ENCODE measurements around the gene PRND.

The PRND gene

DNA sequence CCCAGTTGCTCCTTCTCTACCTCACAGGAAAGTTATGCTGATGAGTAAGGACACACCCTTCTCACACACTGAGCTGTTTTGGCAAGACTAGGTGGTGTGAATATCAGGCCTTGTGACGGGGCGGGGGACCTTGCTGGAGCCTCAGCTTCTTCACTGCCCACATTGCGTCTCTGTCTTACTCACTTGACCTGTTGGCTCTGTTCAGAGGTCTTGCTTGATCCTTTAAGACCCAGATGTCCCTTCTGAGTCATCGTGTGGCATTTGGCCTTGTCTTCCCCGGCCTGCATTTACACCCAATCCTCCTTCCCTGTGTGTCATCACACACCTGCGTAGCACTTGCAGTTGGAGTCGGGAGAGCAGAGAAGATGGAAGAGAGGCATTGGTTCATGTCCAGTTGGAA, 8.3 kb upstream of the PRND start:
- TF ChIP-seq SNAI2 (CRISPR knock-in tag; IDR thresholded peaks at IDR 0.05) = no peak
- TF ChIP-seq CSRNP3 (CRISPR knock-in tag; IDR thresholded peaks at IDR 0.05) = no peak
- TF ChIP-seq ZC3H10 (CRISPR knock-in tag; IDR thresholded peaks at IDR 0.05) = no peak
- no peak for ATAC-seq

- ATAC-seq = no peak
Observed at GRCh38 chr20:4714818-4715217, 6.9 kb upstream of the PRND start.

DNA sequence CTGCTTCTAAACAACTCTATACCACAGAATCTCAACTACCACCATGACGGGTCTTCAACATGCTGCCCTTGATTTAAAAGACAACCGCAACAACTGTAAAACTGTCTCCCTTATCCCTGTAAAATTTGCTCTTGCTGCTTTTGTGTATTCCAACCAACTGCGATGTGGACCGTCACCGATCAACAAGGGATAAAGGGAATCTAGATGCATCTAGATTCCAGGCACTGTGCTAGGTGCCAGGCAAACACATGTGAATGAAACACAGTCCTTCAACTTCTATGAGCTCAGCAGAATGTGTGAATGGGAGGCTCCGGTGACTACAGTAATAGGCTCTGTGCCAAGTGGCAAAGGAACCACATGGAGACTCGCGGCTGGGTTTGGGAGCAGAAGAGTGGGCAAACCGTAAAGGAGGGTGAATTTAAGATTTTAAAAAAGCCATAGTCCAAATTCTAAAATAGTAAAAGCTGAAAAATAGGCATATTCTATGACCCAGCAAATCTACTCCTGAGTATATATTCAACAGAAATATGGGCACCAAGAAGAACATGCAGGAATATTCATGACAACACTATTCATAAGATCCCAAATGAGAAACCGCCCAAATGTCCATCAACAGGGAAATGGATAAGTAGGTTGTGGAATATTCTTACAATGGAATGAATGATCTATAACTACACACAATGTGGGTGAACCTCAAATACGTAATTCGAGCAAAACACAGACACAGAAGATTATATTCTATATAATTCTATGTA, 3.7 kb upstream of the PRND start:
- TF ChIP-seq, protein P1, sequence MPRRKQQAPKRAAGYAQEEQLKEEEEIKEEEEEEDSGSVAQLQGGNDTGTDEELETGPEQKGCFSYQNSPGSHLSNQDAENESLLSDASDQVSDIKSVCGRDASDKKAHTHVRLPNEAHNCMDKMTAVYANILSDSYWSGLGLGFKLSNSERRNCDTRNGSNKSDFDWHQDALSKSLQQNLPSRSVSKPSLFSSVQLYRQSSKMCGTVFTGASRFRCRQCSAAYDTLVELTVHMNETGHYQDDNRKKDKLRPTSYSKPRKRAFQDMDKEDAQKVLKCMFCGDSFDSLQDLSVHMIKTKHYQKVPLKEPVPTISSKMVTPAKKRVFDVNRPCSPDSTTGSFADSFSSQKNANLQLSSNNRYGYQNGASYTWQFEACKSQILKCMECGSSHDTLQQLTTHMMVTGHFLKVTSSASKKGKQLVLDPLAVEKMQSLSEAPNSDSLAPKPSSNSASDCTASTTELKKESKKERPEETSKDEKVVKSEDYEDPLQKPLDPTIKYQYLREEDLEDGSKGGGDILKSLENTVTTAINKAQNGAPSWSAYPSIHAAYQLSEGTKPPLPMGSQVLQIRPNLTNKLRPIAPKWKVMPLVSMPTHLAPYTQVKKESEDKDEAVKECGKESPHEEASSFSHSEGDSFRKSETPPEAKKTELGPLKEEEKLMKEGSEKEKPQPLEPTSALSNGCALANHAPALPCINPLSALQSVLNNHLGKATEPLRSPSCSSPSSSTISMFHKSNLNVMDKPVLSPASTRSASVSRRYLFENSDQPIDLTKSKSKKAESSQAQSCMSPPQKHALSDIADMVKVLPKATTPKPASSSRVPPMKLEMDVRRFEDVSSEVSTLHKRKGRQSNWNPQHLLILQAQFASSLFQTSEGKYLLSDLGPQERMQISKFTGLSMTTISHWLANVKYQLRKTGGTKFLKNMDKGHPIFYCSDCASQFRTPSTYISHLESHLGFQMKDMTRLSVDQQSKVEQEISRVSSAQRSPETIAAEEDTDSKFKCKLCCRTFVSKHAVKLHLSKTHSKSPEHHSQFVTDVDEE (CRISPR knock-in tag; IDR thresholded peaks at IDR 0.05) = no peak
- TF ChIP-seq TCF4 (CRISPR knock-in tag; IDR thresholded peaks at IDR 0.05; ENCODE audit: borderline replicate concordance) = no peak
- TF ChIP-seq, protein P2, sequence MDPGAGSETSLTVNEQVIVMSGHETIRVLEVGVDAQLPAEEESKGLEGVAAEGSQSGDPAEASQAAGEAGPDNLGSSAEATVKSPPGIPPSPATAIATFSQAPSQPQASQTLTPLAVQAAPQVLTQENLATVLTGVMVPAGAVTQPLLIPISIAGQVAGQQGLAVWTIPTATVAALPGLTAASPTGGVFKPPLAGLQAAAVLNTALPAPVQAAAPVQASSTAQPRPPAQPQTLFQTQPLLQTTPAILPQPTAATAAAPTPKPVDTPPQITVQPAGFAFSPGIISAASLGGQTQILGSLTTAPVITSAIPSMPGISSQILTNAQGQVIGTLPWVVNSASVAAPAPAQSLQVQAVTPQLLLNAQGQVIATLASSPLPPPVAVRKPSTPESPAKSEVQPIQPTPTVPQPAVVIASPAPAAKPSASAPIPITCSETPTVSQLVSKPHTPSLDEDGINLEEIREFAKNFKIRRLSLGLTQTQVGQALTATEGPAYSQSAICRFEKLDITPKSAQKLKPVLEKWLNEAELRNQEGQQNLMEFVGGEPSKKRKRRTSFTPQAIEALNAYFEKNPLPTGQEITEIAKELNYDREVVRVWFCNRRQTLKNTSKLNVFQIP (CRISPR knock-in tag; IDR thresholded peaks at IDR 0.05; ENCODE audit: borderline replicate concordance, low read depth) = no peak
- no peak for TF ChIP-seq PPARA (CRISPR knock-in tag; IDR thresholded peaks at IDR 0.05; ENCODE audit: borderline replicate concordance)
- no peak for TF ChIP-seq CSRNP3 (CRISPR knock-in tag; IDR thresholded peaks at IDR 0.05)
- TF ChIP-seq CSDC2 (CRISPR knock-in tag; IDR thresholded peaks at IDR 0.05) = no peak
- no peak for TF ChIP-seq SNAI2 (CRISPR knock-in tag; IDR thresholded peaks at IDR 0.05)
- TF ChIP-seq ISL1 (CRISPR knock-in tag; IDR thresholded peaks at IDR 0.05) = no peak
- no peak for TF ChIP-seq ZNF8 (CRISPR knock-in tag; IDR thresholded peaks at IDR 0.05)
- TF ChIP-seq ZNF70 (CRISPR knock-in tag; IDR thresholded peaks at IDR 0.05) = no peak
- TF ChIP-seq ESRRG (CRISPR knock-in tag; IDR thresholded peaks at IDR 0.05) = no peak
- no peak for TF ChIP-seq GLIS3 (CRISPR knock-in tag; IDR thresholded peaks at IDR 0.05)
- TF ChIP-seq TOX (CRISPR knock-in tag; IDR thresholded peaks at IDR 0.05; ENCODE audit: borderline replicate concordance) = no peak
- TF ChIP-seq ARNTL (CRISPR knock-in tag; IDR thresholded peaks at IDR 0.05; ENCODE audit: borderline replicate concordance, low read depth) = no peak
- TF ChIP-seq ZC3H10 (CRISPR knock-in tag; IDR thresholded peaks at IDR 0.05) = no peak
- TF ChIP-seq BACH2 (CRISPR knock-in tag; IDR thresholded peaks at IDR 0.05; ENCODE audit: borderline replicate concordance) = no peak
- no peak for ATAC-seq

More at GRCh38 chr20:4714818-4715217, 6.9 kb upstream of the PRND start:
- TF ChIP-seq ZFP3 (CRISPR knock-in tag; IDR thresholded peaks at IDR 0.05) = no peak
- no peak for TF ChIP-seq ISL1 (CRISPR knock-in tag; IDR thresholded peaks at IDR 0.05)
- TF ChIP-seq ESRRG (CRISPR knock-in tag; IDR thresholded peaks at IDR 0.05) = no peak
- no peak for TF ChIP-seq TOX (CRISPR knock-in tag; IDR thresholded peaks at IDR 0.05; ENCODE audit: borderline replicate concordance)
- no peak for TF ChIP-seq GLIS3 (CRISPR knock-in tag; IDR thresholded peaks at IDR 0.05)
- no peak for TF ChIP-seq TCF4 (CRISPR knock-in tag; IDR thresholded peaks at IDR 0.05; ENCODE audit: borderline replicate concordance)
- TF ChIP-seq RARB (CRISPR knock-in tag; IDR thresholded peaks at IDR 0.05) = no peak
- TF ChIP-seq ZFP30 (CRISPR knock-in tag; IDR thresholded peaks at IDR 0.05) = no peak
- no peak for TF ChIP-seq BACH2 (CRISPR knock-in tag; IDR thresholded peaks at IDR 0.05; ENCODE audit: borderline replicate concordance)
- no peak for TF ChIP-seq SNAI2 (CRISPR knock-in tag; IDR thresholded peaks at IDR 0.05)
- no peak for TF ChIP-seq ZNF8 (CRISPR knock-in tag; IDR thresholded peaks at IDR 0.05)
- TF ChIP-seq, protein P3, sequence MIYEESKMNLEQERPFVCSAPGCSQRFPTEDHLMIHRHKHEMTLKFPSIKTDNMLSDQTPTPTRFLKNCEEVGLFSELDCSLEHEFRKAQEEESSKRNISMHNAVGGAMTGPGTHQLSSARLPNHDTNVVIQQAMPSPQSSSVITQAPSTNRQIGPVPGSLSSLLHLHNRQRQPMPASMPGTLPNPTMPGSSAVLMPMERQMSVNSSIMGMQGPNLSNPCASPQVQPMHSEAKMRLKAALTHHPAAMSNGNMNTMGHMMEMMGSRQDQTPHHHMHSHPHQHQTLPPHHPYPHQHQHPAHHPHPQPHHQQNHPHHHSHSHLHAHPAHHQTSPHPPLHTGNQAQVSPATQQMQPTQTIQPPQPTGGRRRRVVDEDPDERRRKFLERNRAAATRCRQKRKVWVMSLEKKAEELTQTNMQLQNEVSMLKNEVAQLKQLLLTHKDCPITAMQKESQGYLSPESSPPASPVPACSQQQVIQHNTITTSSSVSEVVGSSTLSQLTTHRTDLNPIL (CRISPR knock-in tag; IDR thresholded peaks at IDR 0.05; ENCODE audit: low read depth) = no peak
- TF ChIP-seq, protein P2 (CRISPR knock-in tag; IDR thresholded peaks at IDR 0.05; ENCODE audit: borderline replicate concordance, low read depth) = no peak
- no peak for TF ChIP-seq ZNF70 (CRISPR knock-in tag; IDR thresholded peaks at IDR 0.05)
- TF ChIP-seq PPARA (CRISPR knock-in tag; IDR thresholded peaks at IDR 0.05; ENCODE audit: borderline replicate concordance) = no peak

All from SK-N-SH treated with all-trans-retinoic acid at 6 μM for 48 hours (cell line).